Stimulated activated naive CD8-positive, alpha-beta T cell treated with anti-CD3 and anti-CD28 coated beads, Interleukin-15, Interleukin-2, amounts not matched to agents 100 ng/mL and 50 ng/mL, for 24 hours (primary cell): ENCODE results near the gene HRH1.
"Not testable (repeated sequence)": the region's sequence is repeated elsewhere in the genome, so short reads cannot be mapped to it uniquely, and the experiment has no call there.

ENCODE experiments used
- H3K27ac Mint-ChIP-seq: one replicate; pipeline ENCODE4 v1.8.0; 2021; ENCODE audit warnings: mild to moderate bottlenecking, mixed read lengths
- H3K27me3 Mint-ChIP-seq: one replicate; pipeline ENCODE4 v1.8.0; 2021; ENCODE audit warnings: mixed read lengths
- H3K36me3 Mint-ChIP-seq: one replicate; pipeline ENCODE4 v1.8.0; 2021; ENCODE audit warnings: low read depth, mixed read lengths
- H3K4me1 Mint-ChIP-seq: one replicate; pipeline ENCODE4 v1.8.0; 2021; ENCODE audit warnings: low read depth, mixed read lengths
- H3K4me3 Mint-ChIP-seq: one replicate; pipeline ENCODE4 v1.8.0; 2021; ENCODE audit warnings: mild to moderate bottlenecking, mixed read lengths
- H3K9me3 Mint-ChIP-seq: one replicate; pipeline ENCODE4 v1.8.0; 2021; ENCODE audit warnings: mixed read lengths

The HRH1 gene

GRCh38 chr3:11247362-11247761 lies 93.1 kb downstream of the HRH1 start:
- no peaks in the 10 kb centered on the region for H3K36me3 Mint-ChIP-seq
- no peaks in the 10 kb centered on the region for H3K9me3 Mint-ChIP-seq
- peaks cover 6% of the 10 kb centered on the region for H3K27me3 Mint-ChIP-seq
- H3K4me1 Mint-ChIP-seq: peaks cover 21% of the 10 kb centered on the region
- no peak overlapping the region for H3K4me3 Mint-ChIP-seq
- no peak overlapping the region for H3K27ac Mint-ChIP-seq

GRCh38 chr3:11248596-11248995 lies 94.3 kb downstream of the HRH1 start:
- H3K9me3 Mint-ChIP-seq: no peaks in the 10 kb centered on the region
- H3K36me3 Mint-ChIP-seq: no peaks in the 10 kb centered on the region
- peaks cover 3% of the 10 kb centered on the region for H3K27me3 Mint-ChIP-seq
- no peak overlapping the region for H3K27ac Mint-ChIP-seq
- no peak overlapping the region for H3K4me3 Mint-ChIP-seq
- H3K4me1 Mint-ChIP-seq: peaks cover 22% of the 10 kb centered on the region

- Mint-ChIP-seq H3K4me3 (peak overlapping the region; percentile 58), H3K4me1 (peaks cover 19% of the 10 kb centered on the region), H3K36me3 (no peaks in the 10 kb centered on the region), H3K27ac (peak overlapping the region; percentile 69), H3K27me3 (no peaks in the 10 kb centered on the region), H3K9me3 (no peaks in the 10 kb centered on the region)
Observed at GRCh38 chr3:11250902-11251806, 96.9 kb downstream of the HRH1 start.

GRCh38 chr3:11251807-11252176 lies 97.5 kb downstream of the HRH1 start:
- Mint-ChIP-seq H3K36me3 (no peaks in the 10 kb centered on the region), H3K27ac (peak overlapping the region; percentile 69), H3K4me3 (peak overlapping the region; percentile 58), H3K4me1 (peaks cover 19% of the 10 kb centered on the region), H3K9me3 (no peaks in the 10 kb centered on the region), H3K27me3 (no peaks in the 10 kb centered on the region)

GRCh38 chr3:11254876-11255275 lies 100.6 kb downstream of the HRH1 start:
- H3K9me3 Mint-ChIP-seq: no peaks in the 10 kb centered on the region
- peaks cover 19% of the 10 kb centered on the region for H3K4me1 Mint-ChIP-seq
- H3K27me3 Mint-ChIP-seq: no peaks in the 10 kb centered on the region
- no peak overlapping the region for H3K4me3 Mint-ChIP-seq
- no peak overlapping the region for H3K27ac Mint-ChIP-seq
- H3K36me3 Mint-ChIP-seq: no peaks in the 10 kb centered on the region

- not testable (repeated sequence) for H3K27me3 Mint-ChIP-seq, H3K36me3 Mint-ChIP-seq, H3K4me3 Mint-ChIP-seq, H3K9me3 Mint-ChIP-seq, H3K27ac Mint-ChIP-seq
- H3K4me1 Mint-ChIP-seq: peaks cover 19% of the 10 kb centered on the region
Observed at GRCh38 chr3:11255537-11255936, 101.2 kb downstream of the HRH1 start.

- Mint-ChIP-seq H3K27me3 (peaks cover 8% of the 10 kb centered on the region), H3K9me3 (no peaks in the 10 kb centered on the region), H3K4me1 (no peaks in the 10 kb centered on the region), H3K36me3 (no peaks in the 10 kb centered on the region), H3K4me3 (no peak overlapping the region), H3K27ac (no peak overlapping the region)
Observed at GRCh38 chr3:11258958-11259357, 104.7 kb downstream of the HRH1 start.

GRCh38 chr3:11260460-11260859 lies 106.2 kb downstream of the HRH1 start:
- H3K4me1 Mint-ChIP-seq: no peaks in the 10 kb centered on the region
- no peaks in the 10 kb centered on the region for H3K9me3 Mint-ChIP-seq
- H3K4me3 Mint-ChIP-seq: no peak overlapping the region
- H3K27ac Mint-ChIP-seq: no peak overlapping the region
- H3K27me3 Mint-ChIP-seq: peaks cover 8% of the 10 kb centered on the region
- no peaks in the 10 kb centered on the region for H3K36me3 Mint-ChIP-seq

- H3K36me3 Mint-ChIP-seq: peaks cover 3% of the 10 kb centered on the region
- no peaks in the 10 kb centered on the region for H3K9me3 Mint-ChIP-seq
- peaks cover 17% of the 10 kb centered on the region for H3K4me1 Mint-ChIP-seq
- H3K4me3 Mint-ChIP-seq: no peak overlapping the region
- H3K27me3 Mint-ChIP-seq: peaks cover 5% of the 10 kb centered on the region
- no peak overlapping the region for H3K27ac Mint-ChIP-seq
Observed at GRCh38 chr3:11269007-11269406, 114.7 kb downstream of the HRH1 start.

GRCh38 chr3:11271986-11272904 lies 118.0 kb downstream of the HRH1 start, which contains the start of gene ATG7:
TSS of gene ATG7 (plus strand) at chr3:11272397. CDS start at chr3:11298696, 26,299 bp downstream.
- peaks cover 48% of the 10 kb centered on the region for H3K4me1 Mint-ChIP-seq
- H3K27ac Mint-ChIP-seq: peak within 1 kb of the TSS; percentile 95
- peak within 1 kb of the TSS; percentile 97 for H3K4me3 Mint-ChIP-seq

GRCh38 chr3:11272906-11273574 lies 118.7 kb downstream of the HRH1 start:
- H3K27ac Mint-ChIP-seq: peak overlapping the region; percentile 95
- H3K4me1 Mint-ChIP-seq: peaks cover 54% of the 10 kb centered on the region
- peaks cover 38% of the 10 kb centered on the region for H3K36me3 Mint-ChIP-seq
- H3K4me3 Mint-ChIP-seq: peak overlapping the region; percentile 97
- H3K9me3 Mint-ChIP-seq: peaks cover 13% of the 10 kb centered on the region
- H3K27me3 Mint-ChIP-seq: no peaks in the 10 kb centered on the region

More at GRCh38 chr3:11271986-11272904, 118.0 kb downstream of the HRH1 start, which contains the start of gene ATG7:
- peaks cover 13% of the 10 kb centered on the region for H3K9me3 Mint-ChIP-seq
- H3K27me3 Mint-ChIP-seq: peaks cover 2% of the 10 kb centered on the region
- H3K36me3 Mint-ChIP-seq: peaks cover 33% of the 10 kb centered on the region

- Mint-ChIP-seq H3K27ac (peak overlapping the region; percentile 95), H3K27me3 (no peaks in the 10 kb centered on the region), H3K4me1 (peaks cover 63% of the 10 kb centered on the region), H3K36me3 (peaks cover 47% of the 10 kb centered on the region), H3K9me3 (peaks cover 13% of the 10 kb centered on the region), H3K4me3 (peak overlapping the region; percentile 97)
Observed at GRCh38 chr3:11273891-11274291, 119.6 kb downstream of the HRH1 start.

- Mint-ChIP-seq H3K4me3 (peak overlapping the region; percentile 97), H3K36me3 (peaks cover 50% of the 10 kb centered on the region), H3K27ac (peak overlapping the region; percentile 95), H3K4me1 (peaks cover 68% of the 10 kb centered on the region), H3K9me3 (peaks cover 13% of the 10 kb centered on the region), H3K27me3 (no peaks in the 10 kb centered on the region)
Observed at GRCh38 chr3:11274566-11275142, 120.4 kb downstream of the HRH1 start.

GRCh38 chr3:11275926-11276325 lies 121.6 kb downstream of the HRH1 start:
- Mint-ChIP-seq H3K27ac (peak overlapping the region; percentile 39), H3K36me3 (peaks cover 63% of the 10 kb centered on the region), H3K4me1 (peaks cover 74% of the 10 kb centered on the region), H3K27me3 (no peaks in the 10 kb centered on the region), H3K9me3 (peaks cover 13% of the 10 kb centered on the region), H3K4me3 (peak overlapping the region; percentile 2)
